Kidney (tissue), 14 donors: ENCODE measurements around the gene MPV17. TPM values are rescaled to one million over a fixed set of nuclear protein-coding genes. Genes with fewer than 3 reads are reported as not detected.

ENCODE experiments used
- DNase-seq, 5 donors: peaks; one replicate each; pipeline ENCODE4 v3.0.0-alpha.2; 2013 to 2020
- FAIRE-seq: peaks from 2 replicates; lab custom pipeline; 2012; peaks lifted over from hg19 to GRCh38; lab: Jason Lieb, UNC
- H3K27ac ChIP-seq, 2 donors: one replicate each; pipeline ENCODE4 v1.7.0; 2013; ENCODE audit warnings: low read depth in 2 of 2, low read length in 2 of 2, inconsistent platforms in 1 of 2
- H3K27me3 ChIP-seq: one replicate; pipeline ENCODE4 v1.7.1; 2013; ENCODE audit warnings: low read length, inconsistent platforms; ENCODE audit not compliant: control insufficient read depth, insufficient read depth
- H3K36me3 ChIP-seq, 3 donors: one replicate each; pipeline versions ENCODE4 v1.7.0 to v1.7.1; 2013; ENCODE audit warnings: low read length in 3 of 3, control low read depth in 1 of 3, inconsistent platforms in 1 of 3; ENCODE audit not compliant: insufficient read depth in 3 of 3, control insufficient read depth in 2 of 3
- H3K4me1 ChIP-seq, 3 donors: one replicate each; pipeline versions ENCODE4 v1.7.0 to v1.7.1; 2013; ENCODE audit warnings: low read length in 3 of 3, inconsistent platforms in 1 of 3, low read depth in 1 of 3; ENCODE audit not compliant: control insufficient read depth in 2 of 3, insufficient read depth in 2 of 3
- H3K4me3 ChIP-seq, 3 donors: one replicate each; pipeline versions ENCODE4 v1.7.0 to v1.8.1; 2013; ENCODE audit warnings: low read length in 3 of 3, control low read depth in 1 of 3, inconsistent platforms in 1 of 3
- H3K9ac ChIP-seq, 3 donors: one replicate each; pipeline versions ENCODE4 v1.7.0 to v1.7.1; 2013; ENCODE audit warnings: low read length in 3 of 3, control low read depth in 1 of 3, inconsistent platforms in 1 of 3
- H3K9me3 ChIP-seq, 3 donors: one replicate each; pipeline versions ENCODE4 v1.7.0 to v1.7.1; 2013; ENCODE audit warnings: low read length in 3 of 3, control low read depth in 1 of 3, inconsistent platforms in 1 of 3; ENCODE audit not compliant: control insufficient read depth in 2 of 3, insufficient read depth in 1 of 3
- intact Hi-C: fragments of 100-400 bp; cut with DNase I; formaldehyde crosslinking; loops from one replicate; pipeline ENCODE4 v1.11.1; 2022
- polyA plus RNA-seq: library from polyadenylated mRNA; stranded (reverse); fragments of 350-450 nt; fragmentation: Illumina TruSeq; extraction: RNeasy Lipid Tissue Mini Kit (QIAGEN cat#74804); gene quantifications from one replicate; pipeline ENCODE4 v1.2.3, GENCODE V29; 2014; ENCODE audit warnings: low read depth, low replicate concordance; ENCODE audit not compliant: insufficient read depth
- total RNA-seq: library from RNA; stranded (reverse); fragmentation: NEBNext Ultra II Directional; extraction: Animal tissue kit (Norgen Biotek cat#: 25700); gene quantifications from one replicate; pipeline ENCODE4 v1.2.1, GENCODE V29; 2021
- TF ChIP-seq, protein P1 (sequence below): IDR thresholded peaks from 3 replicates; pipeline ENCODE4 v1.5.1; 2012; ENCODE audit warnings: mild to moderate bottlenecking, moderate library complexity, borderline replicate concordance; ENCODE audit not compliant: insufficient read depth; ENCODE audit errors: extremely low read depth
- donor health status: control.
- donor health status: control.
- donor health status: control.
- donor health status: control.
- donor health status: control.
- donor health status: DM: yes; HTN: yes; CAD: no.
- donor health status: Normal renal cell carcinoma (clear cell type).

The MPV17 gene
- total and polyA plus RNA-seq, 2 donors from 2014 or later, result 66.2 to 120 TPM

DNA sequence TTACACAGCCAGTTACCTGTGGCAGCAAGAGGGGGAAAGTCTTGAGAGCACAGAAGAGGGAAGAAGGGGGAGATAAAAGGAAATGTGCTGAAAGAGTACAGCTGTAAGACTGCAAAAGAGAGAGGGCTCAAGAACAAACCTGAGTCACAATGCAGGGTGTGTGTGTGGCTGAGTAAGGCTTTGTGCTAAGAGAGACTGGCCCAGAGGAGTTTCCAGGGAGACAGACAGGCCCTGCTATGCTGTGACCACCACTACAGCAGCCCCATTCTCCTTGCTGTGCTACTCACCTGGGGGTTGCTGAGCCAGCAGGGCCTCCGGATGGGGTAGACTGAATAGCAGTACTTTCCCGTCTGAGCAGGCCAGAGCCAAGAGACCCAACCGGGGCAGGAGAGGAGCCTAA lies 12.4 kb upstream of the MPV17 start:
- Histone ChIP-seq H3K9ac (no peak overlapping the region), H3K4me1 (no peaks in the 10 kb centered on the region), H3K27ac (no peak overlapping the region), H3K9me3 (no peaks in the 10 kb centered on the region), H3K4me3 (no peak overlapping the region), H3K36me3 (peaks cover 9 to 39% (median 36%) of the 10 kb centered on the region in 3 donors), H3K27me3 (no peaks in the 10 kb centered on the region)
- DNase-seq, result peak in 1 of 5 donors; percentile 21
- TF ChIP-seq, protein P1, sequence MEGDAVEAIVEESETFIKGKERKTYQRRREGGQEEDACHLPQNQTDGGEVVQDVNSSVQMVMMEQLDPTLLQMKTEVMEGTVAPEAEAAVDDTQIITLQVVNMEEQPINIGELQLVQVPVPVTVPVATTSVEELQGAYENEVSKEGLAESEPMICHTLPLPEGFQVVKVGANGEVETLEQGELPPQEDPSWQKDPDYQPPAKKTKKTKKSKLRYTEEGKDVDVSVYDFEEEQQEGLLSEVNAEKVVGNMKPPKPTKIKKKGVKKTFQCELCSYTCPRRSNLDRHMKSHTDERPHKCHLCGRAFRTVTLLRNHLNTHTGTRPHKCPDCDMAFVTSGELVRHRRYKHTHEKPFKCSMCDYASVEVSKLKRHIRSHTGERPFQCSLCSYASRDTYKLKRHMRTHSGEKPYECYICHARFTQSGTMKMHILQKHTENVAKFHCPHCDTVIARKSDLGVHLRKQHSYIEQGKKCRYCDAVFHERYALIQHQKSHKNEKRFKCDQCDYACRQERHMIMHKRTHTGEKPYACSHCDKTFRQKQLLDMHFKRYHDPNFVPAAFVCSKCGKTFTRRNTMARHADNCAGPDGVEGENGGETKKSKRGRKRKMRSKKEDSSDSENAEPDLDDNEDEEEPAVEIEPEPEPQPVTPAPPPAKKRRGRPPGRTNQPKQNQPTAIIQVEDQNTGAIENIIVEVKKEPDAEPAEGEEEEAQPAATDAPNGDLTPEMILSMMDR, result no peak
- intact Hi-C loops, result no loop called here
- FAIRE-seq, result no peak

DNA sequence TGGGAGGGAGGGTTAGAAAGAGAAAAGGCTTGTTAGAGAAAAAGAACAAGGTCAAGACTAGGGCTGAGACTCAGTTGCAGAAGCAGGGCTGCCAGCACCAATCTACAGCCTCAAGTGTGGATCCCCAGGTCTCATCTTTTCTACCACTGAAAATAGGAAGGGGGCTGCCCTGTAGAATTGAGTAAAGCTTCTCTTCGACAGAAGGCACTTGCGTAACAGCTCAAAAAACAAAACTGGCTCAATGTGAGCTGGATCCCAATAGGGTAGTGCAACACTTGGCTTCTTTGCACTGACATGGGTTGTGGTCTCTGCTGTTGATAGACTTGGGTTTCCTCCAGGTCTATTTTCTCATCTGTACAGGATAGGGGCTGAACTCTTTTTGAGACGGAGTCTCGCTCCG lies 1.8 kb upstream of the MPV17 start:
- DNase-seq (no peak), FAIRE-seq (no peak)
- peaks cover 0 to 11% (median 0%) of the 10 kb centered on the region in 3 donors for H3K4me1 ChIP-seq
- TF ChIP-seq, protein P1, result no peak
- H3K9ac ChIP-seq, result no peak overlapping the region
- H3K27ac ChIP-seq, result no peak overlapping the region
- H3K9me3 ChIP-seq, result no peaks in the 10 kb centered on the region
- H3K36me3 ChIP-seq, result peaks cover 3 to 32% (median 18%) of the 10 kb centered on the region in 3 donors
- H3K4me3 ChIP-seq, result no peak overlapping the region
- intact Hi-C loops, result no loop called here
- no peaks in the 10 kb centered on the region for H3K27me3 ChIP-seq

DNA sequence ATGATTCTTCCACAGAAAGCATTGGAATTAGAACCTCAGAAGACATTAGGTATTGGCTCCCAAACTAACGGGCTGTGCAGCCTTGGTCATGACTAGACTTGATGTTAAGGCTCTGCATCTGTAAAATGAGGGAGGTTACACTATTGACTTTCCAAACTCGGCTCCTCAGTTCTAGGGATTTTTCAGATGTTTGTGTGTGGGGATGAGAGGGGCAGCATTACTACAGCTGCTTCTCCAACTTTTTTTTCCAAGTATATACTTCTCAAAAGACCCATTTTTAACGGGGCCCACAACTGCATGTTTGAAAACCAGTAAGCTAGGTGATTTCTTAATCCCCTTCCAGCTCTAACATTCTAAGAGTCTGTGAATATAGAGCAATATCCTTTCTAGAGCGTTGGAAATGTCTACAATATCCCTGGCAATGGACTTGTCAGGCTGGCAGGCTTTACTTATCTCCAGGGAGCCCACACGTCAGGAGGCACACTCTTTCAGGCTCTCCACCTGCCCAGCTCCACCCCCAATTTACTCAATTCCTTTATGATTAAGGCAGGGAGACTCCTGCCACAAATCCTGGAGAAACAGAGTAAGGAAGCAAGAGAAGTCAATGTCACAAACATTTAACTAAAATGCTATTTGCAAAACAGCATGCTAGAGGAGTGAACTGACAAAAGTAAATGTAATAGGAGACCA lies 844 bp upstream of the MPV17 start:
- H3K27ac ChIP-seq, result peak overlapping the region; percentile 86 to 96
- no peaks in the 10 kb centered on the region for H3K27me3 ChIP-seq
- H3K4me3 ChIP-seq, result peak overlapping the region; percentile 95 to 98 (median 97)
- peak overlapping the region; percentile 78 to 97 (median 97) for H3K9ac ChIP-seq
- H3K36me3 ChIP-seq, result peaks cover 3 to 25% (median 11%) of the 10 kb centered on the region in 3 donors
- intact Hi-C loops, result no loop called here
- TF ChIP-seq, protein P1, result no peak
- H3K4me1 ChIP-seq, result peaks cover 0 to 11% (median 0%) of the 10 kb centered on the region in 3 donors
- no peaks in the 10 kb centered on the region for H3K9me3 ChIP-seq
- FAIRE-seq (no peak), DNase-seq (no peak)
